Neural progenitor cell (in vitro differentiated cells): ENCODE measurements around the gene STK32B.

Experiments used
- EZH2 ChIP-seq: fragments of 200-600 bp; sonication (generic); IDR thresholded peaks from 2 replicates; pipeline ENCODE4 v1.6.1; 2017; ENCODE audit warnings: antibody characterized with exemption, mild to moderate bottlenecking, moderate library complexity
- TF ChIP-seq, protein P1 (sequence below): fragments of 200-600 bp; sonication (generic); IDR thresholded peaks from 2 replicates; pipeline ENCODE4 v1.5.1; 2017; ENCODE audit warnings: antibody characterized with exemption, mild to moderate bottlenecking

DNA sequence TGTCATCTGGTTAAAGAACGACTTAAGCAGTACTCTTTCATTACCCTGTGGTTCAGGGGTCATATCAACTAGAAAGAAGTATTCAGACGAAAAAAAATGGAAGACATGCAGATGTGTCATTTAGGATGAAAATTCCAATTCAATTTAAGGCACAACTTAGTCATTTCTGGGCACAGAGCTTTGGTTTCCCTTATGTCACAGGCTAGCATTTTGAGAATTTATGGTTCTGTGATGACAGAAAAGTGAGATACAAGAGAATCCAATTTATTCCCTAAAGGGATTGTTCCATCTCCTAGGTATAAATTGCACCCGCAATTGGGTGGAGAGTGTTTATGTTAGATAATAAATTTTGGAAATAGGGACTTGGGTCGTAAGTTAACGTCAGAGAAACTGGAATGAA, 306.6 kb downstream of the STK32B start:
- TF ChIP-seq, protein P1, sequence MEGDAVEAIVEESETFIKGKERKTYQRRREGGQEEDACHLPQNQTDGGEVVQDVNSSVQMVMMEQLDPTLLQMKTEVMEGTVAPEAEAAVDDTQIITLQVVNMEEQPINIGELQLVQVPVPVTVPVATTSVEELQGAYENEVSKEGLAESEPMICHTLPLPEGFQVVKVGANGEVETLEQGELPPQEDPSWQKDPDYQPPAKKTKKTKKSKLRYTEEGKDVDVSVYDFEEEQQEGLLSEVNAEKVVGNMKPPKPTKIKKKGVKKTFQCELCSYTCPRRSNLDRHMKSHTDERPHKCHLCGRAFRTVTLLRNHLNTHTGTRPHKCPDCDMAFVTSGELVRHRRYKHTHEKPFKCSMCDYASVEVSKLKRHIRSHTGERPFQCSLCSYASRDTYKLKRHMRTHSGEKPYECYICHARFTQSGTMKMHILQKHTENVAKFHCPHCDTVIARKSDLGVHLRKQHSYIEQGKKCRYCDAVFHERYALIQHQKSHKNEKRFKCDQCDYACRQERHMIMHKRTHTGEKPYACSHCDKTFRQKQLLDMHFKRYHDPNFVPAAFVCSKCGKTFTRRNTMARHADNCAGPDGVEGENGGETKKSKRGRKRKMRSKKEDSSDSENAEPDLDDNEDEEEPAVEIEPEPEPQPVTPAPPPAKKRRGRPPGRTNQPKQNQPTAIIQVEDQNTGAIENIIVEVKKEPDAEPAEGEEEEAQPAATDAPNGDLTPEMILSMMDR, result no peak
- no peak for TF ChIP-seq EZH2
